Epithelial cell of proximal tubule (primary cell): ENCODE measurements around the gene PRDM8. TPM values are rescaled to one million over a fixed set of nuclear protein-coding genes. Genes with fewer than 3 reads are reported as not detected.
"Not testable (repeated sequence)": the region's sequence is repeated elsewhere in the genome, so short reads cannot be mapped to it uniquely, and the experiment has no call there.

Experiments used
- DNase-seq: peaks from one replicate; pipeline ENCODE4 v3.0.0-alpha.2; 2011; ENCODE audit warnings: low read depth
- H3K4me3 ChIP-seq: 2 replicates; pipeline ENCODE4 v1.5.1; 2011; ENCODE audit warnings: low read depth, mild to moderate bottlenecking, low read length
- CTCF ChIP-seq: conservative IDR thresholded peaks from 2 replicates; pipeline ENCODE4 v1.5.1; 2012; ENCODE audit warnings: low read depth, mild to moderate bottlenecking, low read length
- total RNA-seq: library from RNA; depleted of rRNA; stranded (reverse); fragments of >200 nt; gene quantifications from 2 replicates; pipeline ENCODE4 v1.2.3, GENCODE V29; 2015

PRDM8 gene
- total RNA-seq, 1 donor from 2014 or later = 3.7 TPM

GRCh38 chr4:80235451-80235850, 38.1 kb downstream of the PRDM8 start:
- no peak overlapping the region for H3K4me3 ChIP-seq
- no peak for DNase-seq
- no peak for TF ChIP-seq CTCF

GRCh38 chr4:80237992-80238391, 40.7 kb downstream of the PRDM8 start:
- TF ChIP-seq CTCF = no peak
- H3K4me3 ChIP-seq = no peak overlapping the region
- no peak for DNase-seq

GRCh38 chr4:80239480-80240150, 42.3 kb downstream of the PRDM8 start:
- TF ChIP-seq CTCF = no peak
- DNase-seq = no peak
- no peak overlapping the region for H3K4me3 ChIP-seq

- no peak overlapping the region for H3K4me3 ChIP-seq
- DNase-seq = no peak
- no peak for TF ChIP-seq CTCF
These were observed 43.7 kb downstream of the PRDM8 start for GRCh38 chr4:80240976-80241375.

GRCh38 chr4:80243274-80244018, 46.1 kb downstream of the PRDM8 start:
- no peak for TF ChIP-seq CTCF
- H3K4me3 ChIP-seq = no peak overlapping the region
- no peak for DNase-seq

GRCh38 chr4:80247484-80247883, 50.2 kb downstream of the PRDM8 start:
- not testable (repeated sequence) for DNase-seq, H3K4me3 ChIP-seq

GRCh38 chr4:80249144-80249543, 51.8 kb downstream of the PRDM8 start:
- no peak overlapping the region for H3K4me3 ChIP-seq
- no peak for DNase-seq
- no peak for TF ChIP-seq CTCF
